K562 (cell line): ENCODE results near the gene TNFSF9. TPM values are rescaled to one million over a fixed set of nuclear protein-coding genes. Genes with fewer than 3 reads are reported as not detected.

Experiments used
- CBX5 ChIP-seq: IDR thresholded peaks from 2 replicates; pipeline ENCODE4 v1.6.1; 2014; ENCODE audit warnings: low read depth, borderline replicate concordance
- CC2D1A ChIP-seq: fragments of 450-650 bp; IDR thresholded peaks from 2 replicates; pipeline ENCODE4 v1.6.1; 2017; ENCODE audit warnings: mild to moderate bottlenecking
- CXXC5 ChIP-seq: fragments of 250-450 bp; sonication (Bioruptor Pico); IDR thresholded peaks from 2 replicates; pipeline ENCODE4 v1.8.0; 2022; ENCODE audit warnings: inconsistent platforms, mild to moderate bottlenecking, moderate library complexity
- EHMT2 ChIP-seq: fragments of 450-650 bp; IDR thresholded peaks from 2 replicates; pipeline ENCODE4 v1.6.1; 2018; ENCODE audit warnings: antibody characterized with exemption
- ETS2 ChIP-seq: IDR thresholded peaks from 2 replicates; pipeline ENCODE4 v1.6.1; 2016; ENCODE audit warnings: borderline replicate concordance, missing genetic modification characterization, mild to moderate bottlenecking, moderate library complexity, missing compliant biosample characterization; ENCODE audit not compliant: poor library complexity, severe bottlenecking
- KHSRP ChIP-seq: fragments of 450-650 bp; IDR thresholded peaks from 2 replicates; pipeline ENCODE4 v1.6.1; 2017
- NCOR1 ChIP-seq: fragments of 450-650 bp; IDR thresholded peaks from 2 replicates; pipeline ENCODE4 v1.6.1; 2016; ENCODE audit warnings: mild to moderate bottlenecking, moderate library complexity
- NR1H2 ChIP-seq: sonication (generic); formaldehyde crosslinking; IDR thresholded peaks from 2 replicates; pipeline ENCODE4 v1.4.0; 2020; ENCODE audit warnings: mild to moderate bottlenecking, missing genetic modification reagents
- PHTF2 ChIP-seq: fragments of 250-450 bp; sonication (Bioruptor Pico); IDR thresholded peaks from 2 replicates; pipeline ENCODE4 v1.5.0; 2021; ENCODE audit warnings: mild to moderate bottlenecking
- RBM15 ChIP-seq: fragments of 200-400 bp; formaldehyde crosslinking; IDR thresholded peaks from 2 replicates; pipeline ENCODE4 v1.6.1; 2018; ENCODE audit warnings: mild to moderate bottlenecking, low read length, moderate library complexity; ENCODE audit not compliant: insufficient read depth
- RBM39 ChIP-seq: fragments of 200-400 bp; formaldehyde crosslinking; optimal IDR thresholded peaks from 2 replicates; pipeline ENCODE3; 2018; ENCODE audit warnings: low read depth, low read length
- SRF ChIP-seq, 2 experiments: fragments of 250-450, 450-650 bp in 1 of 2; sonication (Bioruptor Pico) in 1 of 2; sonication (generic) in 1 of 2; formaldehyde crosslinking; IDR thresholded peaks; 2 replicates each; pipeline versions ENCODE4 v1.5.0 to v1.5.1; 2020 to 2022; ENCODE audit warnings: mild to moderate bottlenecking in 1 of 2, missing genetic modification reagents in 1 of 2
- SRSF9 ChIP-seq: fragments of 200-400 bp; formaldehyde crosslinking; IDR thresholded peaks from 2 replicates; pipeline ENCODE4 v1.6.1; 2017; ENCODE audit warnings: low read depth, low read length, borderline replicate concordance
- XRCC5 ChIP-seq: fragments of 200-400 bp; formaldehyde crosslinking; IDR thresholded peaks from 2 replicates; pipeline ENCODE4 v1.6.1; 2017; ENCODE audit warnings: low read depth, mild to moderate bottlenecking, low read length
- ZFPM2 ChIP-seq: fragments of 250-450 bp; sonication (Bioruptor Pico); IDR thresholded peaks from 2 replicates; pipeline ENCODE4 v1.5.1; 2022; ENCODE audit warnings: mild to moderate bottlenecking
- ZNF830 ChIP-seq: fragments of 250-450 bp; sonication (Bioruptor Pico); IDR thresholded peaks from 2 replicates; pipeline ENCODE4 v1.5.0; 2021; ENCODE audit warnings: mild to moderate bottlenecking
- ZSCAN29 ChIP-seq: fragments of 450-650 bp; IDR thresholded peaks from 2 replicates; pipeline ENCODE4 v1.6.1; 2017
- polyA plus RNA-seq, 8 experiments: library from polyadenylated mRNA; depleted of rRNA in 4 of 8; stranded (reverse) in 5 of 8; unstranded in 3 of 8; fragments of >200 nt; fragmentation: Nextera tagmentation in 2 of 8; fragmentation: Illumina TruSeq in 1 of 8; extraction: Ambion mirVana in 2 of 8; extraction: Trizol in 1 of 8; gene quantifications; 2 replicates each; pipeline versions ENCODE4 v1.2.1 to v1.2.3, GENCODE V29; 2011 to 2014; ENCODE audit warnings: inconsistent platforms in 1 of 8, missing spikeins in 1 of 8
- total RNA-seq, 7 experiments: library from RNA; depleted of rRNA in 6 of 7; stranded (reverse); fragments of >200 nt in 6 of 7; fragmentation: Illumina TruSeq in 2 of 7; extraction: Trizol in 2 of 7; gene quantifications; 2 replicates each; pipeline versions ENCODE4 v1.2.1 to v1.2.3, GENCODE V29; 2011 to 2021; ENCODE audit warnings: low replicate concordance in 1 of 7
- TF ChIP-seq, protein P1 (sequence below), 2 experiments: fragments of 450-650 bp; IDR thresholded peaks; 2 replicates each; pipeline ENCODE4 v1.6.1; 2016; ENCODE audit warnings: mild to moderate bottlenecking in 2 of 2, borderline replicate concordance in 1 of 2, low read depth in 1 of 2, moderate library complexity in 1 of 2
- TF ChIP-seq, protein P2 (sequence below): fragments of 450-650 bp; IDR thresholded peaks from 2 replicates; pipeline ENCODE4 v1.6.1; 2016; ENCODE audit warnings: antibody characterized with exemption
- TF ChIP-seq, protein P3 (sequence below): fragments of 250-450 bp; sonication (Bioruptor Pico); IDR thresholded peaks from 2 replicates; pipeline ENCODE4 v1.5.0; 2021

The TNFSF9 gene
- total and polyA plus RNA-seq, 9 of the 15 experiments (the other 6 are each of a cell fraction or from before 2014, with no cell fraction given), result 1.4 to 17.9 (median 6.5) TPM

- TF ChIP-seq RBM39 (no peak), EHMT2 (no peak), SRSF9 (no peak), CXXC5 (CRISPR knock-in tag) (peak; percentile 58), XRCC5 (peak; percentile 98), KHSRP (no peak), ZSCAN29 (no peak), ZFPM2 (CRISPR knock-in tag) (no peak), NCOR1 (no peak), RBM15 (no peak), PHTF2 (CRISPR knock-in tag) (no peak), ETS2 (tag) (no peak), SRF (CRISPR knock-in tag; IDR thresholded peaks at IDR 0.05) (no peak), NR1H2 (CRISPR knock-in tag) (no peak), ZNF830 (CRISPR knock-in tag) (no peak), CC2D1A (peak; percentile 90), CBX5 (no peak)
- TF ChIP-seq, protein P1, sequence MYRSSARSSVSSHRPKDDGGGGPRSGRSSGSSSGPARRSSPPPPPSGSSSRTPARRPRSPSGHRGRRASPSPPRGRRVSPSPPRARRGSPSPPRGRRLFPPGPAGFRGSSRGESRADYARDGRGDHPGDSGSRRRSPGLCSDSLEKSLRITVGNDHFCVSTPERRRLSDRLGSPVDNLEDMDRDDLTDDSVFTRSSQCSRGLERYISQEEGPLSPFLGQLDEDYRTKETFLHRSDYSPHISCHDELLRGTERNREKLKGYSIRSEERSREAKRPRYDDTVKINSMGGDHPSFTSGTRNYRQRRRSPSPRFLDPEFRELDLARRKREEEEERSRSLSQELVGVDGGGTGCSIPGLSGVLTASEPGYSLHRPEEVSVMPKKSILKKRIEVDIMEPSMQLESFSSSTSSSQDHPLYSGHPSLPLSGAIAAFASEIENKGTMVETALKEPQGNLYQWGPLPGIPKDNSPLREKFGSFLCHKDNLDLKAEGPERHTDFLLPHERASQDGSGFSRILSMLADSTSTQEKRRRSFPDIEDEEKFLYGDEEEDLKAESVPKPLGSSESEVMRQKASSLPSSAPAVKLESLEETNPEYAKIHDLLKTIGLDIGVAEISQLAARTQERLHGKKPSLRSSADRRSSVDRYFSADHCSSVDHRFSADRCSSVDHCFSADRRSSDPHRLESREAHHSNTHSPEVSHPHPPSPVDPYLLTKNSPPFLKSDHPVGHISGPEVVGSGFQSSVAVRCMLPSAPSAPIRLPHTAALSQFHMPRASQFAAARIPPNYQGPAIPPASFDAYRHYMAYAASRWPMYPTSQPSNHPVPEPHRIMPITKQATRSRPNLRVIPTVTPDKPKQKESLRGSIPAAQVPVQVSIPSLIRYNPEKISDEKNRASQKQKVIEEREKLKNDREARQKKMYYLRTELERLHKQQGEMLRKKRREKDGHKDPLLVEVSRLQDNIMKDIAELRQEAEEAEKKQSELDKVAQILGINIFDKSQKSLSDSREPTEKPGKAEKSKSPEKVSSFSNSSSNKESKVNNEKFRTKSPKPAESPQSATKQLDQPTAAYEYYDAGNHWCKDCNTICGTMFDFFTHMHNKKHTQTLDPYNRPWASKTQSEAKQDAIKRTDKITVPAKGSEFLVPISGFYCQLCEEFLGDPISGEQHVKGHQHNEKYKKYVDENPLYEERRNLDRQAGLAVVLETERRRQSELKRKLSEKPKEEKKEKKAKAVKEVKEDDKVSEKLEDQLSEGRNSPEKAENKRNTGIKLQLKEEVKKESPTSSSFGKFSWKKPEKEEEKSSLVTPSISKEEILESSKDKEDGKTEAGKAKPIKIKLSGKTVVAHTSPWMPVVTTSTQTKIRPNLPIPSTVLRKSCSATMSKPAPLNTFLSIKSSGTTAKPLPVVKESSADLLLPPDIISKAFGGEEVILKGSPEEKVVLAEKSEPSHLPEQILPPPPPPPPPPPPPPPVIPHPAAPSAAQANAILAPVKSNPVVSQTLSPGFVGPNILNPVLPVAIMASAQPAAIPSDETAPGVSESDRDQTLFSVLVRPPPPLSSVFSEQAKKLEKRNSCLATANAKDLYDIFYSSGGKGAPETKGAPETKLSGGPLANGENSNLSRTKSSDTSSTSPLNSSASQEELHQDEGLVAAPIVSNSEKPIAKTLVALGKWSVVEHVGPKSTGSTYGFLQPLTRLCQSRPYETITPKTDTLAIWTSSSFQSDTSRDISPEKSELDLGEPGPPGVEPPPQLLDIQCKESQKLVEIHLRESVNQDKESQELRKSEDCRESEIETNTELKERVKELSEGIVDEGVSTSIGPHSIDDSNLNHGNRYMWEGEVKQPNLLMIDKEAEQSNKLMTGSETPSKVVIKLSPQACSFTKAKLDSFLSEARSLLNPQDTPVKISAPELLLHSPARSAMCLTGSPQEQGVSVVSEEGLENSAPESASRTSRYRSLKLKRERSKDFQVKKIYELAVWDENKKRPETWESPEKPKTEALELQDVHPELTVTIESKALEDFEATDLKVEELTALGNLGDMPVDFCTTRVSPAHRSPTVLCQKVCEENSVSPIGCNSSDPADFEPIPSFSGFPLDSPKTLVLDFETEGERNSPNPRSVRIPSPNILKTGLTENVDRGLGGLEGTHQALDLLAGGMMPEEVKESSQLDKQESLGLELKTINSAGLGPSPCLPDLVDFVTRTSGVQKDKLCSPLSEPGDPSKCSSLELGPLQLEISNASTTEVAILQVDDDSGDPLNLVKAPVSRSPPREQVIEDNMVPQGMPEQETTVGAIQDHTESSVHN (IDR thresholded peaks at IDR 0.05; ENCODE audit: borderline replicate concordance in 1 of 2, low read depth in 1 of 2), result no peak
- TF ChIP-seq, protein P2, sequence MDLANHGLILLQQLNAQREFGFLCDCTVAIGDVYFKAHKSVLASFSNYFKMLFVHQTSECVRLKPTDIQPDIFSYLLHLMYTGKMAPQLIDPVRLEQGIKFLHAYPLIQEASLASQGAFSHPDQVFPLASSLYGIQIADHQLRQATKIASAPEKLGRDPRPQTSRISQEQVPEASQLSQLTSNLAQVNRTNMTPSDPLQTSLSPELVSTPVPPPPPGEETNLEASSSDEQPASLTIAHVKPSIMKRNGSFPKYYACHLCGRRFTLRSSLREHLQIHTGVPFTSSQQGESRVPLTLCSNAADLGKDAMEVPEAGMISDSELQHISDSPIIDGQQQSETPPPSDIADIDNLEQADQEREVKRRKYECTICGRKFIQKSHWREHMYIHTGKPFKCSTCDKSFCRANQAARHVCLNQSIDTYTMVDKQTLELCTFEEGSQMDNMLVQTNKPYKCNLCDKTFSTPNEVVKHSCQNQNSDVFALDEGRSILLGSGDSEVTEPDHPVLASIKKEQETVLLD, result peak; percentile 47; the same call in 1 of the 2 replicates
- TF ChIP-seq, protein P3, sequence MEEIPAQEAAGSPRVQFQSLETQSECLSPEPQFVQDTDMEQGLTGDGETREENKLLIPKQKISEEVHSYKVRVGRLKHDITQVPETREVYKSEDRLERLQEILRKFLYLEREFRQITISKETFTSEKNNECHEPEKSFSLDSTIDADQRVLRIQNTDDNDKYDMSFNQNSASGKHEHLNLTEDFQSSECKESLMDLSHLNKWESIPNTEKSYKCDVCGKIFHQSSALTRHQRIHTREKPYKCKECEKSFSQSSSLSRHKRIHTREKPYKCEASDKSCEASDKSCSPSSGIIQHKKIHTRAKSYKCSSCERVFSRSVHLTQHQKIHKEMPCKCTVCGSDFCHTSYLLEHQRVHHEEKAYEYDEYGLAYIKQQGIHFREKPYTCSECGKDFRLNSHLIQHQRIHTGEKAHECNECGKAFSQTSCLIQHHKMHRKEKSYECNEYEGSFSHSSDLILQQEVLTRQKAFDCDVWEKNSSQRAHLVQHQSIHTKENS (CRISPR knock-in tag), result no peak
Observed at GRCh38 chr19:6516659-6517291, 14.1 kb upstream of the TNFSF9 start (continued).
